COR-L47 (cell line): ENCODE measurements around the gene LAMB4.
A peak's percentile ranks its signal among the peaks of the same experiment; 100 is the strongest.

Source experiments
- DNase-seq: peaks from one replicate; lab custom pipeline; 2025; lab: John Stamatoyannopoulos, UW

The LAMB4 gene, protein sequence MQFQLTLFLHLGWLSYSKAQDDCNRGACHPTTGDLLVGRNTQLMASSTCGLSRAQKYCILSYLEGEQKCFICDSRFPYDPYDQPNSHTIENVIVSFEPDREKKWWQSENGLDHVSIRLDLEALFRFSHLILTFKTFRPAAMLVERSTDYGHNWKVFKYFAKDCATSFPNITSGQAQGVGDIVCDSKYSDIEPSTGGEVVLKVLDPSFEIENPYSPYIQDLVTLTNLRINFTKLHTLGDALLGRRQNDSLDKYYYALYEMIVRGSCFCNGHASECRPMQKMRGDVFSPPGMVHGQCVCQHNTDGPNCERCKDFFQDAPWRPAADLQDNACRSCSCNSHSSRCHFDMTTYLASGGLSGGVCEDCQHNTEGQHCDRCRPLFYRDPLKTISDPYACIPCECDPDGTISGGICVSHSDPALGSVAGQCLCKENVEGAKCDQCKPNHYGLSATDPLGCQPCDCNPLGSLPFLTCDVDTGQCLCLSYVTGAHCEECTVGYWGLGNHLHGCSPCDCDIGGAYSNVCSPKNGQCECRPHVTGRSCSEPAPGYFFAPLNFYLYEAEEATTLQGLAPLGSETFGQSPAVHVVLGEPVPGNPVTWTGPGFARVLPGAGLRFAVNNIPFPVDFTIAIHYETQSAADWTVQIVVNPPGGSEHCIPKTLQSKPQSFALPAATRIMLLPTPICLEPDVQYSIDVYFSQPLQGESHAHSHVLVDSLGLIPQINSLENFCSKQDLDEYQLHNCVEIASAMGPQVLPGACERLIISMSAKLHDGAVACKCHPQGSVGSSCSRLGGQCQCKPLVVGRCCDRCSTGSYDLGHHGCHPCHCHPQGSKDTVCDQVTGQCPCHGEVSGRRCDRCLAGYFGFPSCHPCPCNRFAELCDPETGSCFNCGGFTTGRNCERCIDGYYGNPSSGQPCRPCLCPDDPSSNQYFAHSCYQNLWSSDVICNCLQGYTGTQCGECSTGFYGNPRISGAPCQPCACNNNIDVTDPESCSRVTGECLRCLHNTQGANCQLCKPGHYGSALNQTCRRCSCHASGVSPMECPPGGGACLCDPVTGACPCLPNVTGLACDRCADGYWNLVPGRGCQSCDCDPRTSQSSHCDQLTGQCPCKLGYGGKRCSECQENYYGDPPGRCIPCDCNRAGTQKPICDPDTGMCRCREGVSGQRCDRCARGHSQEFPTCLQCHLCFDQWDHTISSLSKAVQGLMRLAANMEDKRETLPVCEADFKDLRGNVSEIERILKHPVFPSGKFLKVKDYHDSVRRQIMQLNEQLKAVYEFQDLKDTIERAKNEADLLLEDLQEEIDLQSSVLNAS (N-terminal part only)

DNA sequence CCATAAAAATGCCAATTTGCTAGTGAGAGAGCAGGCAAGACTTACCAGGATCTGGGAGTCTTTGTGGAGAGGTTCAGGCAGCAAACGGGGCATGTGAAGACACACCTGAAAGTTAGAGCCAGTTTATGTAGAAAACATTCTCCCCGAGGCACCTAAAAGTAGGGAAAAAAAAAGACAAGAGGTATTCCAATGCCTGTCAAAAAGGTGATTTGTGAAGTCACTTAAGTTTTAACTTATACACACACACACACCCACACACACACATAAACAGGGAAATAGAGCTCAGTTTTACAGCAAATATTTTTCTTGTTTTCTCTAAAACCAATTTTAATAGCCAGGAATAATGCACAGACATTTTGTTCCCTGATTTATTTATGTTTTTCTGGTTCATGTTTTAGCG lies at the start of gene LAMB4:
Gene LAMB4 (minus strand): TSS at position 101 of the 400 bp plus-strand sequence. CDS start 7,197 bp downstream, outside the sequence.
- no peak for DNase-seq

DNA sequence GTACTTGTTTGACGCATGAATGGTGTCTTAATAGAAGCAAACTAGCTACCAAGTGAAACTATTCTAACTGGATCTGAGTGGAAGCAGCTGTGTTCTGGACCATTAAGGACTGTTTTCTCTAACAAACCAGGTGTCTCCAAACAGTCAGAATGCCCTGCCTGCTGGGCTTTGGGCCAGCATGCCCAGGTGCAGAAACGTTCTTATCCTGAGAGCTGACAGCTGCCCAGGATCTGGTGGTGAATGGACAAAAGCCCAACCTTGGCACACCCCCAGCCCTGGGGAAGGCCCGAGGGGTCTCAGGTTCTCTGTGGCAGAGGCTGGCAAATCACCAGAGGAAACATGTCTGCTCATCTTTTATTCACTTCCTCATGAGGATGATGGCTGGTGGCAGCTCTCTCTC lies 48.2 kb upstream of the LAMB4 start:
- DNase-seq: peak; percentile 95

DNA sequence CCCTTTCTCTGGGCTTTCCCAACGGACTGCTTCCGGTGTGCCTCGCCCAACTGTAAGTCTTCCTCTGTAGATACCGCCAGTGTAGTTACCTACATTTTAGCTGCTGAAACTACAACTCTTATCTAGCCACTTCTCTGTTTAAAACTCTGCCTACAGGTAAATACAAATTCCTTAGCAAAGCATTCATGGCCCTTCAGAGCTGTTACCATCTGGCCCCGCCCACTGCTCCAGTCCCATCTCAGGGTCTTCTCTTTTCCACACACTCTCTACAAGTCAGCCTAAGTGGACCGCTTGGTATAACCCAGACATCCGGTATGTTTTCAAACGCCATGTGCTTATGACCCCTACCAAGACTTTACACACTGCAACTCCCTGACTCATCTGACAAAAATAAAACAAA lies 41.0 kb upstream of the LAMB4 start:
- DNase-seq: no peak

DNA sequence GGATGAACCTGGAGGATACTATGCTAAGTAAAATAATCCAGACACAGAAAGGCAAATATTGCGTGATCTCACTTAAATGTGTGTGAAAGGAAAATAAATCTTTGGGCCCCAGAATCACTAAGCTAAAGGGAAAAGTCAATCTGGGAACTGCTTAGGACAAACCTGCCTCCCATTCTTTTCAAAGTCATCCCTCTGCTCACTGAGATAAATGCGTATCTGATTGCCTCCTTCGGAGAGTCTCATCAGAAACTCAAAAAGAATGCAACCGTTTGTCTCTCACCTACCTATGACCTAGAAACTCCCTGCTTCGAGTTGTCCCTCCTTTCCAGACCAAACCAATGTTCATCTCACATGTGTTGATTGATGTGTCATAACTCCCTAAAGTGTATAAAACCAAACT lies 40.1 kb upstream of the LAMB4 start:
- DNase-seq: no peak

DNA sequence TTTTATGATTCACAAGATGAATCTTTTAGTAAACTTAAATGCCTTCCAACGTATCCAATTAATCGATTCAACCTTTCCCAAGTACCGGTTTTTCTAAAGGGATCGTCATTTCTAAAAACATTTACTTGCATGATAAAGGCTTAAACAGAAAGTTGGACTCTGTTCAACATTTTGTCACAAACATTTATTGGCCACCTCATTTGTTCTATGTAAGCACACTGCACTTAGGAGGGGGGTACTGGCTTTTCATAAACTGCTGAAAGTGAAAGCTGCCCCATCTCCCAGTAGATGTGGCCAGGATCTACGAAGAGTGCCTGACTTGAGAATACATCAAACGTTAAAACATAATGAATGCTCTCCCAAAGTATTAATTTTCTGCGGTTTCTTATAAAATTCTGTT lies 37.3 kb upstream of the LAMB4 start:
- DNase-seq: no peak

DNA sequence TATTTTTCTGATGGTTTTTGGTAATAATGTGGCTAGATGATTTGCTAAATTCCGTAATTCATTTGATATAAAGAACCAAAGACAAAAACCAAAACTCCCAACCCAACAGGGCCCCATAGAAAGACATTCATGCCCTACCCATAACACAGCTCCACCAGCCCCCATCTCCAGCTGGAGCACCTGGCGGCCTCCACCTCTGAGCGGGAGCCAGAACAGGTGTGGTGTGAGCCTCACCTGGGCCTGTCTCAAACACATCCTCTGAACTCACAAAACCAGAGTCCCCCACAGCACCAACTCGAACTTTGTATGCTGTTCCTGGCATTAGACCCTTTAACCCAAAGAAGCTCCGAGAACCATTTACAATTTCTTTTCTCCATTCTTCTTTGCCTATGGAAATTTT lies 36.5 kb upstream of the LAMB4 start:
- DNase-seq: no peak

DNA sequence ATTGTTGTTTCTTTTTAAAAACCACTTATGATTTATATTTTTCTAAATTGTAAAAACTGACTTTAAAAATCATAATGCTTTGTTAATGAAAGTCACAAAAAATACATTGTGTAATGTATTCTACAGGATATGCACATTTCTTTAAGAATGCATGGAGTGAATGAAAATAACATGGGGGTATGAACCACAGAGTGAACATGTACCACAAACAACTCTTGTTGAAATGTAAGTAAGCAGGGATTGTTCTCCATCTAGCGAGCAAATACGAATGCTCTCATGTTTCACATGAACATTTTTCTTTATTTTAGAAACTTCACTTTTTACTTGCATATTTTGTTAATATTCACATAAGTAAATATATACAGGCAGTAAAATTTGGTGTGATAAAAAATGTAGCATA lies 35.6 kb upstream of the LAMB4 start:
- no peak for DNase-seq

DNA sequence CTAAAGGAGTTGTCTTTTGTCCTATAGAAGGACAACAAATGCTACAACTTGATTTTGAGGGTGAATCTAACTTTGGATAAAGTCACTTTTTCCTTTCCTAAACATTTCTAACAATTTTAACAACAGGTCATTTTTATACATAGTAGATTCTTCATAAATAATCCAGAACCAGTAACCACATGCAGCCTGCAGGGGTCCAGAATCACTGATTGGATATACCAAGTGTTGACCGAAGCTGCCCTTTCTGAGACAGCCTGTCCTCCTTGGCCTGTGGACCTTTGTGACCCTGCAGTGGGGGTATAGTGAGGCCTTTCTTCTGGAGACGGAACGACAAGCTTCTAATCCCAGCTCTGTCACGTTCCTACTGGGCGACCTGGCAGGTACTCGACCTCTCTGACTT lies 34.8 kb upstream of the LAMB4 start:
- no peak for DNase-seq

DNA sequence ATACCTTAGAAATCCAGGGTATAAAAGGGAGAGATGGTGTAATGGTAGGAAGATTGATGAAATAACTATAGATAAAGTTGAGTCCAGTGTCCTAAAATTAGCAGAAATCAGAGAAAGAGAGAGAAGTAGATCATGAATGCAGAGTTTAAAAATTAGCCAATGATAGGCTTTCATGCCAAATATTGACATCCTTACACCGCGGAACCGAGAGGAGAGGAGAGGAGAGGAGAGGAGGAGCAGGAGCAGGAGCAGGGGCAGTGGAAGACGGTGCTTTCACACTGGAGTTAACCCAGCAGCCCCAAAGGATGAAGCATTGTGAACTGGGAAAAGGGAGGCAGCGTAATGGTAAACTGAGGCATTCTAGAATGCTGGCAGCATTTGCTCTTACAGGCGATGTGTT lies 34.2 kb upstream of the LAMB4 start:
- DNase-seq: no peak

DNA sequence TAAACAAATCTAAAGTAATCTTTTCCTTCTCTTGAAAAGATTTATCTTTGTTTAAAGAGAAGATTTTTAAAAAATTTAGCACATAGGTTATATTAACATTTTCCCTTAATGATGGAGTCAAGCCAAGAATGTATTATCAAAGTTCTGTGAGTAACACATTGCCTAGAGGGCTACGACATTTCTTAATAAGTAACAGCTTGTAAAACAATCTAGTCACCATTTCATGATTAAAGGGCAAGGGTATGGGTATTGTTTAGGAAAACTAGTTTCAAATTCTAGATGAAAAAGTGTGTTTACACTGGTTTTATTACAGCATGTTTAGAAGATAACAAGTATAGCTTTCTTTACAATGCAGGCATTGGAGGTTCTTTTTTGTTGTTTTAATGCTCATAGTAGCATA lies 28.6 kb upstream of the LAMB4 start:
- DNase-seq: no peak

DNA sequence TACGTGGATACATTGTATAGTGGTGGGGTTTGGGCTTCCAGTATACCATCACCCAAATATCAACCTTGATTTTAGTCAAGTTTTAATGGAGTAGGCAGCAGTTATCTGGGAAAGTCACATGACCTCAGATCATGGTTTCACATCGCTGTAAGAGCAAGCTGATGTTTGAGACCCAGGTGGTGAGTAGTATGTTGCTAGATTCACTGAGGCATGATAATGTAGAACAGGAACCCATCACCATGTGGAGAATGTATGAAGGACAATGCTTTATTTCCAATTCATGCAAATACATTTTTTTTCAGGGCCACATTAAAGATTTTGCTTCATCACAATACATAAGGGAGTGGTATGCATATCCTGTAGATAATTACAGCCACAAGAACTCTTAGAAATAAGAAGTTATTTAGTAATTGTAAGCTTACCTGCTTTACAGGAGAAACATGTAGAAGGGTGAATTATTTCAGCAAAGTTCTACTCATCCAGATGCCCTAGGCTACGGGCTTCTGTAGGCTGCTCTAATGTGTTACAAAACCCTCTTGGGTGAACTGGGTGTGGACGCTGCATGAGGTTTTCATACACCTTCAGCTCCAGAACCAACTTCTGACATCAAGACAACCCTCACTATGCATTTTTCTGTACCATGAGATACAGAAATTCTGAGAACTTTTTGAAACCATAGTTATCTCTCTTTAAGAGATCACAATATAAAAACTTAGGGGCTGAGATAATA lies 27.6 kb upstream of the LAMB4 start:
- DNase-seq: no peak

DNA sequence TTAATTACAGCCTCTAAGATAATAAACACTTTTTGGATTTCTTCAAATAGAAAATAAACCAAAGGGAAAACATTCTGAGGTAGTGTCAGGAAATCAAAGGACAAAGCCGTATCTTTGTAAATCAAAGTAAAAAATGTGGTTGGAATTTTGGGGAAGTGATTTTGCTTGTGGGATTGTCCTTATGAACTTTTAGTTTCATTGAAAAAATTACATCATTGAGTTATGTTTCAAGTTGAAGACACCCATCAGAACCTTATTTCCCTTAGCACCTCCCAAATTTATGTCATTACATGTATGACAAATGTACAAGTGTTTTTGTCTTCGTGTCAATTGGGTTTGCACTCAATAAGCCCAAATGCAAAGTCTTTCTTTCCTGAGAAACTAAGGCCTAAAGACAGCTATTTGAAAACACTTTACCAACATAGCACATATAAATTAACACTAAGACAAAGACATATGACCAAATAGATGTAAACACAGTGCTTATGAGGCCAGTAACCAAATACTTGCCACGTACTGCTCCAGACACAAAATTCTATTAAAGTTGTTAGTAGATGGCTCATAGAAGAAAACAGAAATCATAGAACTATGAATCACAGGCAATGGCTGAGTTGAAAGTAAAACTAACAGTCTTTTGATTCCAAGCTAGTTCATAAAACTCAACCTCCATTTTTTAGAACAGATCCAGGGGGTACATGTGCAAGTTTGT lies 26.9 kb upstream of the LAMB4 start:
- DNase-seq: no peak

DNA sequence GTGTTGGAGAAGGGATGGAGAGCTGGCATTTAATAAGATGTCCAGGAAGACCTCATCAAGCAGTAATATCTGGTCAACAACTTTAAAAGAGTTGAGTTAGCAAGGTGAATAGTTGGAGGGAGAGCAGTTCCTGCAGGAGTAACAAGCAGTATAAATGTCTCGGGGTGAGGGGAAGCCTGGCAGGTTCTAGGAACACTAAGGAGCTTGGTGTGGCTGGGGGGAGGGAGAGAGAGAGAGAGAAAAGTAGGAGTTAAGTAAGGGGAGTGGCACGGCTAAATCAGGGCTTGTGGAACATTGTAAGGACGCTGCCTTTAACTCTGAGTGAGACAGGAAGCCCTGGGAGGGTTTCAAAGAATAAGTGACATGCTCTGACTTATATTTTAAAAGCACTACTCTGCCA lies 22.0 kb upstream of the LAMB4 start:
- no peak for DNase-seq

DNA sequence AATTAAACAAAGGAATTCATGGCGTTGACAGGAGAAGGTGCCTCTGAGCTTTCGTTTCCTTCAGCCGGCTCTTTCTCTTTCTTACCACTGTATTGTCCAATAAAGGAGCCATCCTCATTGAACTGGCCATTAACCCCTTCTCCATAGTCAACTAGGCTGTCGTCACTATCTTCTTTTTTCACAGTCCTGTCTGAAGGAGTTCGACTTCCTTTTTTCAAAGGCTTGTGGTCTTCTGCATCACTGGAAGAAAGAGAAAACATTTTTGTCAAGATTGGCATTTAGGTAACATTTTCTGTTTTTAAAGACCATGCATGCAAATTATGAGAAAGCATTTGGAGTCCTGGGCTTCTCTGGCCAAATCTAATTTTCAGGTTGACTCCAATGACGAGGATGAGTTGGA lies 19.7 kb upstream of the LAMB4 start:
- DNase-seq: no peak

DNA sequence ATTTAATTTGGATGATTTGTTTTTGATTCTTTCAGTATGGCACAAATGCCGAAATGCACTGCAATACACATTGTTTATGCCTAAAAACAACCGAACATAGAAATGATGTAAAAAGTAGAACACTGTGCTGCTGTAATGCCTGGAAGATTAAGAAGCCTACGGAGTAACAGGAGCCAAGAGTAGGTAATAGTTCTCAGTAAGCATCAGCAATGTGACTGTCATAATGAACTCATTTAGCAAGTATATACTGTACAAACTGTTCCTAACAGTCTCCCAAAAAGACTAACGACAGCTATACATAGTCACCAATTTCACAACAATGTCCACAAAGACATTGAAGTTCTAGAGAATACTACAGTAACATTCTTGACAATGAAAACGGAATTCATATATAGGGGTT lies 19.0 kb upstream of the LAMB4 start:
- DNase-seq: no peak

DNA sequence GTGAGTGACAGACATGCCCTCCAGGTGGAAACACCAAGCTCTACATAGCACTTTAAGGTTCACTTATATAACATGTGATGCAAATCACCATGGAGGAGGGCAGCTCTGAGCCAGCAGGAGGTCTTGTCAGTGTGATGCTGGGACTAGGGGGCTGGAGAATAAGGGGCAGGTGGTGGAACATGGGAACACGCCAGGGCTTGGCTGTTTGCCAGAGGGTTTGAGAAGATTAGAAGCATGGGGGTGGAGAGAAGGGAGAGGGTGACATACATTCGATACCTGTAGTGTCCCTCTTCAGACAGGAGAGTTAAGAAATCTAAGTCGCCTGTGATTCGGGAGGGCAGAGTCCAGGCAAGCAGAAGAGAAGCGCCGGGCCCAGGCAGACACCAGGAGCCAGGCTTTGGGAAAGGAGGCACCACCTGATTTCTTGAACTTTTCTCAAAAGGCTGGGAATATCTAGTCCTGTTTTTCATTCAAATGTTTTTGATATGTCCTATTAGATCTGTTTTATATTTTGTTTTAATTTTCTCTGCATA lies 16.9 kb upstream of the LAMB4 start:
- peak; percentile 89 for DNase-seq

DNA sequence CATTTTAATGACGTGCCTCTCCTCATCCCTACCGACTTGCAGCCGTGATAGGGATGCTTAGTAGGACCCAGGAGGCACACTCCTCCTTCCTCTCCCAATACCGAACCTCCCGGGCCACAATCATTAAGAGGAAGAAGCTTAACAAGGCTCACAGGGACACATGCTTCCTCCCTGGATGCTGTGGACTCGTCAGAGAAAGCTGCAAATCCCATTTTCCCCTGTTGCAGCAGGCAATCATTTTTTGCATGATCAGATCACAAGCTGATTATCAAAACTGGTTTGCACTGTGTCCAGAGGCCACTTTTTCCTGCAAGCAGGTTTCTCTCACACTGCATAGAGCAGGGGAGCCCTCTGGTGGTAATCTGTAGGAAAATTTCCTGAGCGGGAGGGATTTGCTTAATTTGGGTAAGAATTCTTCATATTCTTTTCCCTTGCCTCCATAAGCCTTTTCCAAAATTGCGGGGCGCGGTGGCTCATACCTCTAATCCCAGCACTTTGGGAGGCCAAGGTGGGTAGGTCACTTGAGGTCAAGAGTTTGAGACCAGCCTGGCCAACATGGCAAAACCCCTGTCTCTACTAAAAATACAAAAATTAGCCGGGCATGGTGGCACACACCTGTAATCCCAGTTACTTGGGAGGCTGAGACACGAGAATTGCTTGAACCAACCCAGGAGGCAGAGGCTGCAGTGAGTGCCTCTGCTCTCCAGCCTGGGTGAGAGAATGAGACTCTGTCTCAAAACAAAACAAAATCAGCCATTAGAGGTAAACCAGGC lies 16.1 kb upstream of the LAMB4 start:
- peak; percentile 72 for DNase-seq

DNA sequence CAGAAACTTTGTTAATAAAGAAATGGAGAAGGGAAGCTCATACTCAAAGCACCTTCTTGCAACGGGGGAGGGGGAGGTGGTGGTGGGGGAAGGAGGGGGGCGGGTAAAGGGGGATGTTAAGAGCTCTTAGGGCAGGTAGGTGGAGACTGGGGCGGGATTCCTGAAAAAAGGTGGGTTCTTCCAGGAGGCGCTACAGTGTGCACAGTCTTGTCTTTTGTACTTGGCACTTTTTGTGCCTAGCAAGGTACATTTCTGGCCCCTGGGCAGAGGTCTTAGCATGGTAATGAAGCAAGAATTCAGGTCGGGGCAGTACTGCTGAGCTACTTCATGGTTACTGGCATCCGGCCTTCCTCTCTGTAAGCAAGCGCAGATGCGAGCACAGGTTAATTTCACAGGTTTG lies 15.2 kb upstream of the LAMB4 start:
- no peak for DNase-seq

DNA sequence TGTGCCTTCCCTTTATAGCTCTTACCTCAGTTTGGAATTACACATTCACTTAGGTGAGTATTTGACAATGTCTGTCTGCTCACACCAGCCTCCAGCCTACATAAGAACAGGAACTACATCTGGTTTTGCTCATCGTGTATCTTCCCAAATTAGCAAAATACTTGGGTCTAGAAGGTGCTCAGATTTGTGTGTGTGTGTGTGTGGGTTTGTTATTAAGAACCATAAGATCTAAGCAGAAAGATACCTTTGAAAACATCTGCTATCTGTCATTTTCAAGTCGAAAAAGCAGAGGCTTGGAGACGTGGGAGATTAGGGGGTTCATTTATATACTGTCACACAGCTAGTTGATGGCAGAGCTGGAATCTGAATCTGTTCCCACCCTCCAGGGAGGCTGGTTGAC lies 14.8 kb upstream of the LAMB4 start:
- no peak for DNase-seq
